ENCODE data around the gene SERPING1.

DNA sequence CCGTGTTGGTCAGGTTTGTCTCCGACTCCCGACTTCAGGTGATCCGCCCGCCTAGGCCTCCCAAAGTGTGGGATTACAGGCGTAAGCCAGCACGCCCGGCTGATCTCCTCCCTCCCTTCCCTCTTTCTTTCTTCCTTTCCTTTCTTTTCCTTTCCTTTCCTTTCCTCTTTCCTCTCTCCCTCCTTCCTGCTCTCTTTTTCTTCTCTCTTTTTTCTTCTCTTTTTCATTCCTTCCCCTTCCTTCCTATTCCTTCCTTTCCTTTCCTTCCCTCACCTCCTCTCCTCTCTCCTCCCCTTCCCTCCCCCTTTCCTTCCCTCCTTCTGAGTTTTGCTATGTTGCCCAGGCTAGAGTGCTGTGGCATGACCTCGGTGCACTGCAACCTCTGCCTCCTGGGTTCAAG lies 66.5 kb downstream of the SERPING1 start:
- TF ChIP-seq, protein P1, sequence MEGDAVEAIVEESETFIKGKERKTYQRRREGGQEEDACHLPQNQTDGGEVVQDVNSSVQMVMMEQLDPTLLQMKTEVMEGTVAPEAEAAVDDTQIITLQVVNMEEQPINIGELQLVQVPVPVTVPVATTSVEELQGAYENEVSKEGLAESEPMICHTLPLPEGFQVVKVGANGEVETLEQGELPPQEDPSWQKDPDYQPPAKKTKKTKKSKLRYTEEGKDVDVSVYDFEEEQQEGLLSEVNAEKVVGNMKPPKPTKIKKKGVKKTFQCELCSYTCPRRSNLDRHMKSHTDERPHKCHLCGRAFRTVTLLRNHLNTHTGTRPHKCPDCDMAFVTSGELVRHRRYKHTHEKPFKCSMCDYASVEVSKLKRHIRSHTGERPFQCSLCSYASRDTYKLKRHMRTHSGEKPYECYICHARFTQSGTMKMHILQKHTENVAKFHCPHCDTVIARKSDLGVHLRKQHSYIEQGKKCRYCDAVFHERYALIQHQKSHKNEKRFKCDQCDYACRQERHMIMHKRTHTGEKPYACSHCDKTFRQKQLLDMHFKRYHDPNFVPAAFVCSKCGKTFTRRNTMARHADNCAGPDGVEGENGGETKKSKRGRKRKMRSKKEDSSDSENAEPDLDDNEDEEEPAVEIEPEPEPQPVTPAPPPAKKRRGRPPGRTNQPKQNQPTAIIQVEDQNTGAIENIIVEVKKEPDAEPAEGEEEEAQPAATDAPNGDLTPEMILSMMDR (IDR thresholded peaks at IDR 0.05; ENCODE audit: poor library complexity, severe bottlenecking), result no peak
- TF ChIP-seq POLR2AphosphoS5 (IDR thresholded peaks at IDR 0.05), result no peak
- TF ChIP-seq EZH2 (IDR thresholded peaks at IDR 0.05; ENCODE audit: borderline replicate concordance, insufficient read depth, low read length, poor library complexity, severe bottlenecking), result no peak
- TF ChIP-seq TAF1 (IDR thresholded peaks at IDR 0.05; ENCODE audit: low read depth), result no peak
